ENCODE data around the gene DPCD.

GRCh38 chr10:101538446-101538845, 49.7 kb upstream of the DPCD start:
- TF ChIP-seq SPI1 (IDR thresholded peaks at IDR 0.05; ENCODE audit: low read depth, low read length) (no peak), POLR2AphosphoS5 (IDR thresholded peaks at IDR 0.05; ENCODE audit: low read depth, low read length) (no peak), POLR2A (IDR thresholded peaks at IDR 0.05; ENCODE audit: low read depth, low read length) (no peak)

All from GM12891 (cell line).